Smooth muscle cell (in vitro differentiated cells): ENCODE measurements around the gene ZNRF3. TPM values are rescaled to one million over a fixed set of nuclear protein-coding genes. Genes with fewer than 3 reads are reported as not detected.
A peak's percentile ranks its signal among the peaks of the same experiment; 100 is the strongest.

Experiments
- DNase-seq: peaks from one replicate; lab custom pipeline; 2025; ENCODE audit not compliant: unreplicated experiment; lab: John Stamatoyannopoulos, UW
- H2AFZ ChIP-seq: fragments of 200-600 bp; sonication (generic); 2 replicates; pipeline ENCODE4 v1.6.0; 2016; ENCODE audit warnings: antibody characterized with exemption, low read depth, mild to moderate bottlenecking
- H3F3A ChIP-seq: fragments of 200-600 bp; sonication (generic); 2 replicates; pipeline ENCODE4 v1.6.0; 2017; ENCODE audit warnings: antibody characterized with exemption, low read depth
- H3K27ac ChIP-seq: fragments of 200-600 bp; sonication (generic); 2 replicates; pipeline ENCODE4 v1.5.1; 2016; ENCODE audit warnings: low read depth, mild to moderate bottlenecking
- H3K27me3 ChIP-seq: fragments of 200-600 bp; sonication (generic); 2 replicates; pipeline ENCODE4 v1.6.1; 2016; ENCODE audit warnings: low read depth, mild to moderate bottlenecking
- H3K36me3 ChIP-seq: fragments of 200-600 bp; sonication (generic); 2 replicates; pipeline ENCODE4 v1.5.1; 2016; ENCODE audit warnings: low read depth
- H3K4me1 ChIP-seq: fragments of 200-600 bp; sonication (generic); 2 replicates; pipeline ENCODE4 v1.5.1; 2016; ENCODE audit warnings: low read depth
- H3K4me2 ChIP-seq: fragments of 200-600 bp; sonication (generic); 2 replicates; pipeline ENCODE4 v1.6.0; 2016; ENCODE audit warnings: mild to moderate bottlenecking
- H3K4me3 ChIP-seq: fragments of 200-600 bp; sonication (generic); 2 replicates; pipeline ENCODE4 v1.5.1; 2016; ENCODE audit warnings: mild to moderate bottlenecking
- H3K79me2 ChIP-seq: fragments of 200-600 bp; sonication (generic); 2 replicates; pipeline ENCODE4 v1.6.0; 2016; ENCODE audit warnings: low read depth, mild to moderate bottlenecking
- H3K9ac ChIP-seq: fragments of 200-600 bp; sonication (generic); 2 replicates; pipeline ENCODE4 v1.6.0; 2016; ENCODE audit warnings: low read depth
- H3K9me3 ChIP-seq: fragments of 200-600 bp; sonication (generic); replicated peaks from 2 replicates; pipeline ENCODE4 v1.5.1; 2016; ENCODE audit warnings: low read depth
- H4K20me1 ChIP-seq: fragments of 200-600 bp; sonication (generic); 2 replicates; pipeline ENCODE4 v1.6.0; 2016; ENCODE audit warnings: low read depth
- CTCF ChIP-seq: fragments of 200-600 bp; sonication (generic); IDR thresholded peaks from 2 replicates; pipeline ENCODE4 v1.5.1; 2017; ENCODE audit warnings: borderline replicate concordance, mild to moderate bottlenecking, antibody characterized with exemption; ENCODE audit not compliant: insufficient read depth, poor library complexity, severe bottlenecking
- WGBS: methylation state at CpG from one replicate; pipeline ENCODE4 v1.1.7; 2016; ENCODE audit warnings: low lambda C conversion rate; 5-methylcytosine and 5-hydroxymethylcytosine counted together
- polyA plus RNA-seq: library from polyadenylated mRNA; unstranded; fragments of >200 nt; fragmentation: Nextera tagmentation; extraction: Ambion mirVana; gene quantifications from 2 replicates; pipeline ENCODE4 v1.2.1, GENCODE V29; 2016
- total RNA-seq: library from RNA; depleted of rRNA; stranded (reverse); fragments of >200 nt; gene quantifications from 2 replicates; pipeline ENCODE4 v1.2.3, GENCODE V29; 2014

Gene ZNRF3
- total and polyA plus RNA-seq, 2 experiments from 2014 or later = 4.7 to 5.5 TPM

GRCh38 chr22:28980326-28980725, 97.0 kb downstream of the ZNRF3 start:
- H3K27me3 ChIP-seq = peaks cover 30% of the 10 kb centered on the region
- H3K4me2 ChIP-seq = no peak overlapping the region
- H2AFZ ChIP-seq = no peak overlapping the region
- no peaks in the 10 kb centered on the region for H3K36me3 ChIP-seq
- peaks cover 33% of the 10 kb centered on the region for H3K4me1 ChIP-seq
- DNase-seq = no peak
- peaks cover 10% of the 10 kb centered on the region for H3F3A ChIP-seq
- no peak overlapping the region for H3K27ac ChIP-seq
- H3K4me3 ChIP-seq = no peak overlapping the region
- no peaks in the 10 kb centered on the region for H3K9me3 ChIP-seq
- peaks cover 45% of the 10 kb centered on the region for H4K20me1 ChIP-seq
- H3K79me2 ChIP-seq = peaks cover 6% of the 10 kb centered on the region
- H3K9ac ChIP-seq = no peak overlapping the region
- no peak for TF ChIP-seq CTCF

GRCh38 chr22:28981818-28982499, 98.6 kb downstream of the ZNRF3 start:
- no peak for DNase-seq
- TF ChIP-seq CTCF = no peak

GRCh38 chr22:28983190-28983589, 99.8 kb downstream of the ZNRF3 start:
- peaks cover 48% of the 10 kb centered on the region for H4K20me1 ChIP-seq
- peaks cover 6% of the 10 kb centered on the region for H3K79me2 ChIP-seq
- H2AFZ ChIP-seq = no peak overlapping the region
- peaks cover 10% of the 10 kb centered on the region for H3F3A ChIP-seq
- no peak for DNase-seq
- H3K9ac ChIP-seq = no peak overlapping the region
- no peak overlapping the region for H3K4me2 ChIP-seq
- 84% methylated on average over 7 of the region's 7 CpGs for WGBS
- no peak for TF ChIP-seq CTCF
- peaks cover 33% of the 10 kb centered on the region for H3K27me3 ChIP-seq
- peaks cover 14% of the 10 kb centered on the region for H3K4me1 ChIP-seq
- H3K9me3 ChIP-seq = no peaks in the 10 kb centered on the region
- H3K4me3 ChIP-seq = no peak overlapping the region
- peak overlapping the region; percentile 34 for H3K27ac ChIP-seq
- no peaks in the 10 kb centered on the region for H3K36me3 ChIP-seq

More at GRCh38 chr22:28981818-28982499, 98.6 kb downstream of the ZNRF3 start:
- H3F3A ChIP-seq = peaks cover 14% of the 10 kb centered on the region
- no peak overlapping the region for H3K4me2 ChIP-seq
- no peaks in the 10 kb centered on the region for H3K9me3 ChIP-seq
- 92% methylated on average over 12 of the region's 14 CpGs for WGBS
- H4K20me1 ChIP-seq = peaks cover 57% of the 10 kb centered on the region
- no peak overlapping the region for H2AFZ ChIP-seq
- H3K27me3 ChIP-seq = peaks cover 31% of the 10 kb centered on the region
- no peak overlapping the region for H3K27ac ChIP-seq
- H3K4me1 ChIP-seq = peaks cover 25% of the 10 kb centered on the region
- peaks cover 6% of the 10 kb centered on the region for H3K79me2 ChIP-seq
- H3K36me3 ChIP-seq = no peaks in the 10 kb centered on the region
- H3K4me3 ChIP-seq = no peak overlapping the region
- H3K9ac ChIP-seq = no peak overlapping the region
